IMR-90 (cell line): ENCODE data around the gene CDK5. TPM values are rescaled to one million over a fixed set of nuclear protein-coding genes. Genes with fewer than 3 reads are reported as not detected.
A peak's percentile ranks its signal among the peaks of the same experiment; 100 is the strongest.

Source experiments
- ATAC-seq: fragments of 200-7000 bp; cut with Tn5 transposase; 2 replicates; pipeline ENCODE4 v1.9.1; 2020; ENCODE audit warnings: low read depth, mild to moderate bottlenecking, moderate library complexity
- BruUV-seq: library from RNA; stranded (reverse); fragments of 400-500 nt; replicated peaks from 2 replicates; lab custom pipeline; 2021; lab: Mats Ljungman, UMichigan
- CTCF ChIA-PET: fragments of 300-600 bp; formaldehyde crosslinking; extraction: SDS; loops from one replicate; lab custom pipeline; 2021; ENCODE audit warnings: antibody characterized with exemption; lab: Yijun Ruan, JAX
- POLR2A ChIA-PET: fragments of 300-600 bp; sonication (Branson Sonifier 250); formaldehyde crosslinking; loops from one replicate; lab custom pipeline; 2022; ENCODE audit warnings: antibody characterized with exemption; ENCODE audit not compliant: unreplicated experiment; lab: Charles Lee
- DNase-seq: peaks from one replicate; pipeline ENCODE4 v3.0.0; 2013
- H2AFZ ChIP-seq: replicated peaks from 2 replicates; pipeline ENCODE3; 2013; ENCODE audit warnings: low read length, mild to moderate bottlenecking; ENCODE audit not compliant: poor library complexity
- H2AK5ac ChIP-seq: 2 replicates; pipeline ENCODE4 v1.6.1; 2013; ENCODE audit warnings: low read depth, low read length, inconsistent platforms
- H2AK9ac ChIP-seq: replicated peaks from 2 replicates; pipeline ENCODE3; 2013; ENCODE audit warnings: mild to moderate bottlenecking, low read depth, low read length, moderate library complexity; ENCODE audit not compliant: poor library complexity
- H2BK120ac ChIP-seq: 2 replicates; pipeline ENCODE4 v1.6.1; 2013; ENCODE audit warnings: low read depth, low read length, inconsistent platforms
- H2BK15ac ChIP-seq: 3 replicates; pipeline ENCODE4 v1.6.1; 2013; ENCODE audit warnings: low read depth, low read length, inconsistent platforms
- H2BK20ac ChIP-seq: 2 replicates; pipeline ENCODE4 v1.6.1; 2013; ENCODE audit warnings: low read depth, mild to moderate bottlenecking, inconsistent platforms, low read length, moderate library complexity
- H2BK5ac ChIP-seq: 2 replicates; pipeline ENCODE4 v1.6.1; 2013; ENCODE audit warnings: mild to moderate bottlenecking, low read depth, low read length, inconsistent platforms; ENCODE audit not compliant: poor library complexity, severe bottlenecking
- H3K14ac ChIP-seq: replicated peaks from 2 replicates; pipeline ENCODE4 v1.6.1; 2013; ENCODE audit warnings: low read depth, low read length, inconsistent platforms
- H3K18ac ChIP-seq: 2 replicates; pipeline ENCODE4 v1.6.1; 2013; ENCODE audit warnings: low read depth, low read length, control low read depth
- H3K23ac ChIP-seq: 2 replicates; pipeline ENCODE4 v1.6.1; 2013; ENCODE audit warnings: low read depth, low read length, inconsistent platforms
- H3K27ac ChIP-seq: 2 replicates; pipeline ENCODE4 v1.5.1; 2013; ENCODE audit warnings: mild to moderate bottlenecking, control low read depth, low read length; ENCODE audit not compliant: insufficient read depth
- H3K27me3 ChIP-seq: 2 replicates; pipeline ENCODE4 v1.6.1; 2013; ENCODE audit warnings: low read length; ENCODE audit not compliant: control insufficient read depth, insufficient read depth
- H3K36me3 ChIP-seq: 2 replicates; pipeline ENCODE4 v1.6.1; 2013; ENCODE audit warnings: low read length, mixed read lengths; ENCODE audit not compliant: control insufficient read depth, insufficient read depth
- H3K4ac ChIP-seq: 2 replicates; pipeline ENCODE4 v1.6.1; 2013; ENCODE audit warnings: low read depth, low read length, inconsistent platforms
- H3K4me1 ChIP-seq: 2 replicates; pipeline ENCODE4 v1.6.1; 2013; ENCODE audit warnings: low read length, mixed read lengths; ENCODE audit not compliant: control insufficient read depth, insufficient read depth
- H3K4me2 ChIP-seq: 2 replicates; pipeline ENCODE4 v1.6.1; 2013; ENCODE audit warnings: low read depth, mild to moderate bottlenecking, control low read depth, low read length, moderate library complexity
- H3K4me3 ChIP-seq: 2 replicates; pipeline ENCODE4 v1.5.1; 2013; ENCODE audit warnings: low read depth, mild to moderate bottlenecking, control low read depth, low read length, moderate library complexity; ENCODE audit not compliant: insufficient read depth
- H3K56ac ChIP-seq: 2 replicates; pipeline ENCODE4 v1.6.1; 2013; ENCODE audit warnings: low read length, inconsistent platforms; ENCODE audit not compliant: insufficient read depth; ENCODE audit errors: extremely low read depth
- H3K79me1 ChIP-seq, 2 experiments: 2 replicates each; pipeline ENCODE4 v1.6.1; 2013; ENCODE audit warnings: low read length in 2 of 2, inconsistent platforms in 1 of 2, low read depth in 1 of 2
- H3K9ac ChIP-seq: 2 replicates; pipeline ENCODE4 v1.6.1; 2013; ENCODE audit warnings: low read depth, low read length, control low read depth
- H3K9me1 ChIP-seq: 2 replicates; pipeline ENCODE4 v1.6.1; 2013; ENCODE audit warnings: low read length, inconsistent platforms; ENCODE audit not compliant: insufficient read depth
- H3K9me3 ChIP-seq: 2 replicates; pipeline ENCODE4 v1.6.1; 2013; ENCODE audit warnings: low read length; ENCODE audit not compliant: control insufficient read depth, insufficient read depth
- H4K20me1 ChIP-seq: 2 replicates; pipeline ENCODE4 v1.6.1; 2013; ENCODE audit warnings: low read length, inconsistent platforms; ENCODE audit not compliant: insufficient read depth
- H4K5ac ChIP-seq: 2 replicates; pipeline ENCODE4 v1.6.1; 2013; ENCODE audit warnings: mild to moderate bottlenecking, low read depth, low read length, control low read depth
- H4K8ac ChIP-seq, 2 experiments: 2 replicates each; pipeline ENCODE4 v1.6.1; 2013; ENCODE audit warnings: low read depth in 2 of 2, low read length in 2 of 2, control low read depth in 1 of 2, inconsistent platforms in 1 of 2
- H4K91ac ChIP-seq: 2 replicates; pipeline ENCODE4 v1.6.1; 2013; ENCODE audit warnings: low read depth, low read length, inconsistent platforms; ENCODE audit not compliant: insufficient read depth
- BHLHE40 ChIP-seq: fragments of 150-350 bp; IDR thresholded peaks from 2 replicates; pipeline ENCODE4 v1.6.1; 2016; ENCODE audit warnings: mild to moderate bottlenecking, low read depth, low read length
- CEBPB ChIP-seq: IDR thresholded peaks from 2 replicates; pipeline ENCODE4 v1.6.1; 2012; ENCODE audit warnings: low read depth, low read length, improper control_type of control experiment
- CHD1 ChIP-seq: IDR thresholded peaks from 2 replicates; pipeline ENCODE4 v1.6.1; 2012; ENCODE audit warnings: low read depth, low read length, improper control_type of control experiment
- CTCF ChIP-seq: conservative IDR thresholded peaks from 2 replicates; pipeline ENCODE4 v1.5.1; 2012; ENCODE audit warnings: mild to moderate bottlenecking, low read depth, low read length, improper control_type of control experiment
- MAFK ChIP-seq: IDR thresholded peaks from 2 replicates; pipeline ENCODE4 v1.6.1; 2012; ENCODE audit warnings: low read depth, low read length, improper control_type of control experiment
- MAZ ChIP-seq: IDR thresholded peaks from 2 replicates; pipeline ENCODE4 v1.6.1; 2012; ENCODE audit warnings: low read depth, mild to moderate bottlenecking, low read length, improper control_type of control experiment, moderate library complexity, borderline replicate concordance
- MXI1 ChIP-seq: IDR thresholded peaks from 2 replicates; pipeline ENCODE4 v1.6.1; 2012; ENCODE audit warnings: low read depth, mild to moderate bottlenecking, low read length, moderate library complexity, borderline replicate concordance
- NFE2L2 ChIP-seq: fragments of 150-350 bp; IDR thresholded peaks from 2 replicates; pipeline ENCODE4 v1.6.1; 2016; ENCODE audit warnings: low read depth, mild to moderate bottlenecking, low read length
- POLR2A ChIP-seq: IDR thresholded peaks from 2 replicates; pipeline ENCODE4 v1.6.1; 2012; ENCODE audit warnings: mild to moderate bottlenecking, low read depth, low read length
- RAD21 ChIP-seq: IDR thresholded peaks from 2 replicates; pipeline ENCODE4 v1.6.1; 2012; ENCODE audit warnings: low read length, improper control_type of control experiment
- SMC3 ChIP-seq: fragments of 150-350 bp; IDR thresholded peaks from 2 replicates; pipeline ENCODE4 v1.6.1; 2016; ENCODE audit warnings: low read depth, mild to moderate bottlenecking, antibody characterized with exemption, low read length, moderate library complexity
- WGBS, 2 experiments: methylation state at CpG; one replicate each; pipeline versions ENCODE4 v1.1.5 to v1.1.7; 2013; ENCODE audit warnings: missing lambda C conversion rate in 2 of 2; ENCODE audit not compliant: insufficient read length in 1 of 2; ENCODE audit errors: extremely low coverage in 2 of 2; 5-methylcytosine and 5-hydroxymethylcytosine counted together
- dilution Hi-C: fragments of 300-500 bp; cut with HindIII; formaldehyde crosslinking; loops from one replicate; pipeline ENCODE4 v1.14.3; 2018; ENCODE audit warnings: low sequenced_read_pairs; ENCODE audit not compliant: unreplicated experiment
- in situ Hi-C: fragments of 300-500 bp; cut with MboI; formaldehyde crosslinking; loops from 3 replicates; pipeline ENCODE4 v1.14.3; 2019; ENCODE audit warnings: low sequenced_read_pairs, inconsistent platforms, mixed read lengths
- intact Hi-C: fragments of 100-400 bp; cut with micrococcal nuclease; formaldehyde crosslinking; loops from 2 replicates; pipeline ENCODE4 v1.10.0; 2022
- polyA plus RNA-seq, 3 experiments: library from polyadenylated mRNA; depleted of rRNA; stranded (reverse); fragments of >200 nt; gene quantifications; 2 replicates each; pipeline ENCODE4 v1.2.3, GENCODE V29; 2012; ENCODE audit warnings: low replicate concordance in 1 of 3
- total RNA-seq: library from RNA; depleted of rRNA; stranded (reverse); fragments of >200 nt; gene quantifications from 2 replicates; pipeline ENCODE4 v1.2.3, GENCODE V29; 2012
- TF ChIP-seq, protein P1 (sequence below): fragments of 150-350 bp; IDR thresholded peaks from 2 replicates; pipeline ENCODE4 v1.6.1; 2016; ENCODE audit warnings: low read depth, mild to moderate bottlenecking, low read length, moderate library complexity, borderline replicate concordance

Gene CDK5
- total and polyA plus RNA-seq, 2 of the 4 experiments (the other 2 are of a cell fraction), result 22.4 to 34.8 TPM

DNA sequence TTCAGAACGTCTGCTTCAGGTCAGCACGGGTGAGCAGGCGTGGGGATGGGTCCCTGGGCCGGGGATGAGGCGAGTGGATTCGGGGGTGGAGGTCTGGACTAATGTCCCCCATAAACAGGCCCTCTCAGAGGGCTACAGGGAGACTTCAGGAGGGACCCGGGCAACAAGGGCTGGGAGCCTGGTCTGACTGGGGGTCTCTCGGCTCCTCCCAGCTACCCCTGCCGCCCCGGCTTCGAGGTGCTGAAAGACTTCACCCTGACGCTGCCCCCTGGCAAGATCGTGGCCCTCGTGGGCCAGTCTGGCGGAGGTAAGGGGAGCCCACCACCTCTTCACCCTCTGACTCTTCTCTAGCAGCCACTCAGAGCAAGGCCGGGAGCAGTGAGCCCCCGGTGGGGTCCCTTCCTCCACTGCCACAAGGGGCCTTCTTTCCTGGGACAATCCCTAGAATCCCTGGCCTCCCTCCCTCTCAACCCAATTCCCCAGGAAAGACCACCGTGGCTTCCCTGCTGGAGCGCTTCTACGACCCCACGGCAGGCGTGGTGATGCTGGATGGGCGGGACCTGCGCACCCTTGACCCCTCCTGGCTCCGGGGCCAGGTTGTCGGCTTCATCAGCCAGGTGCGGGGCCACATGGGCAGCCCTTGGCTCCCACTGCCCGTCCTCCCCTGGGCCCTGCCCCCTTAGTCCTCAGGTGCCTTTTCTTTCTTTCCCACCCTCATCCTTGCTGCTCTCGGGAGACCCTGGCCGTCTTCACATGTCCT, 16.9 kb downstream of the CDK5 start (continued):
- no peak for TF ChIP-seq MAZ

DNA sequence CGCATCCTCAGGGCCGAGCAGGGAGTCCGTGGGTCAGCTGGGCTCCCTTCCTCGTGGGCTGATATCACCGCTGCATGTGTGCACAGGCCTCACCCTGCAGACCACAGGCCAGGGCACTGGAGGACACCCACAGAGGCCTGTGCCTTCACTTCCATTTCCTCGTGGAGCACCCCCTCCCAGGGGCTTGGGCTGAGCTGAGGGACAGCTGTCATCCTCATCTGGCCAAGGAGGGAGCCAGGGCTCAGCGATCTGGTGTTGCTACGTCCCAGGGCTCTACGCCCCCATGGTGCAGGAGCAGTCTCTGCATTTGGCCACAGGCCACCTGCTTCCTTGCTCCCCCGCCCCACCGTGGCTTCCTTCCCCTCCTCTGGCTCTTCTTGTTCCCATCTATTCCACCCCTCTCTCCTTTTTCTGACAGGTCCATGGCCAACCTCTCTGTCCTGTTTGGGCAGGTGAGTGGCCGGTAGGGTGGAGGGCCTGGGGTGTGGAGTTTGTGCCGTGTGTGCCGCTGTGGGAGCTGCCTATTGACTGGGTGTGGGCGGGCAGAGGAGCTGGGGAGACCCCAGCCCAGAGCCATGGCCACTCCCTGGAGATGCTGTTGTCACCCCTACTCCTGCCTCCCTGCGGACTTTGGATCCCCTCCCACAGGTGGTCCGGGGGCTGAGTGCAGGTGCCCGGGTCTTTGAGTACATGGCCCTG, 17.7 kb downstream of the CDK5 start:
- Histone ChIP-seq H3K23ac (no peak overlapping the region), H3K27ac (no peak overlapping the region; the same call in 1 of the 2 replicates), H3K4me1 (peaks cover 17% of the 10 kb centered on the region), H3K9me3 (no peaks in the 10 kb centered on the region), H3K4me2 (no peak overlapping the region), H3K9ac (no peak overlapping the region), H3K14ac (peak overlapping the region; percentile 45; the same call in 1 of the 2 replicates), H2BK20ac (0 out of 2 replicates have a peak overlapping the region, but pooled peaks have one; percentile 10), H3K4me3 (no peak overlapping the region), H2BK5ac (peak overlapping the region; percentile 41), H4K20me1 (peaks cover 8% of the 10 kb centered on the region), H3K9me1 (peaks cover 18% of the 10 kb centered on the region), H3K27me3 (no peaks in the 10 kb centered on the region), H3K56ac (no peak overlapping the region), H2AFZ (no peak overlapping the region), H3K18ac (no peak overlapping the region), H4K8ac (peak overlapping the region in 1 of 2 experiments; percentile 24; a peak in 1 of 4 replicates), H2BK15ac (no peak overlapping the region), H3K36me3 (peaks cover 30% of the 10 kb centered on the region), H4K91ac (peak overlapping the region; percentile 17; the same call in 1 of the 2 replicates), H2AK9ac (peak overlapping the region; percentile 67), H4K5ac (no peak overlapping the region), H3K4ac (peak overlapping the region; percentile 64), H2AK5ac (peak overlapping the region; percentile 36), H2BK120ac (peak overlapping the region; percentile 77), H3K79me1 (peaks cover 0 to 12% of the 10 kb centered on the region in 2 experiments; a peak in 1 of 4 replicates)
- intact Hi-C loops (no loop called here), in situ Hi-C loops (no loop called here), dilution Hi-C loops (no loop called here)
- ChIA-PET CTCF (interaction anchor here (0.8 to 1.3 kb wide), 3 partner anchors 45 to 78 kb away, joined by 3 to 4 read pairs (median 3); no protein-coding TSS in a partner anchor), POLR2A (no interaction called here)
- no peak; the same call in 1 of the 2 replicates for ATAC-seq
- no TSS peak for BruUV-seq
- 58% methylated on average over 6 of the region's 18 CpGs; no CpG with 5 or more reads in 1 of the 2 experiments for WGBS, 2 experiments
- DNase-seq, result no peak
- TF ChIP-seq NFE2L2, result no peak
- TF ChIP-seq MAFK, result no peak
- no peak for TF ChIP-seq BHLHE40
- TF ChIP-seq SMC3, result no peak
- no peak for TF ChIP-seq RAD21
- TF ChIP-seq MXI1, result no peak
- no peak for TF ChIP-seq CTCF
- TF ChIP-seq CHD1, result no peak
- no peak for TF ChIP-seq POLR2A
- no peak for TF ChIP-seq CEBPB
- TF ChIP-seq, protein P1, sequence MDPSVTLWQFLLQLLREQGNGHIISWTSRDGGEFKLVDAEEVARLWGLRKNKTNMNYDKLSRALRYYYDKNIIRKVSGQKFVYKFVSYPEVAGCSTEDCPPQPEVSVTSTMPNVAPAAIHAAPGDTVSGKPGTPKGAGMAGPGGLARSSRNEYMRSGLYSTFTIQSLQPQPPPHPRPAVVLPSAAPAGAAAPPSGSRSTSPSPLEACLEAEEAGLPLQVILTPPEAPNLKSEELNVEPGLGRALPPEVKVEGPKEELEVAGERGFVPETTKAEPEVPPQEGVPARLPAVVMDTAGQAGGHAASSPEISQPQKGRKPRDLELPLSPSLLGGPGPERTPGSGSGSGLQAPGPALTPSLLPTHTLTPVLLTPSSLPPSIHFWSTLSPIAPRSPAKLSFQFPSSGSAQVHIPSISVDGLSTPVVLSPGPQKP, result no peak
